Measurements from ENCODE around the gene ANK2. TPM values are rescaled to one million over a fixed set of nuclear protein-coding genes. Genes with fewer than 3 reads are reported as not detected.

Gene ANK2
- total RNA-seq, 1 experiment from 2014 or later, result 5.6 TPM

DNA sequence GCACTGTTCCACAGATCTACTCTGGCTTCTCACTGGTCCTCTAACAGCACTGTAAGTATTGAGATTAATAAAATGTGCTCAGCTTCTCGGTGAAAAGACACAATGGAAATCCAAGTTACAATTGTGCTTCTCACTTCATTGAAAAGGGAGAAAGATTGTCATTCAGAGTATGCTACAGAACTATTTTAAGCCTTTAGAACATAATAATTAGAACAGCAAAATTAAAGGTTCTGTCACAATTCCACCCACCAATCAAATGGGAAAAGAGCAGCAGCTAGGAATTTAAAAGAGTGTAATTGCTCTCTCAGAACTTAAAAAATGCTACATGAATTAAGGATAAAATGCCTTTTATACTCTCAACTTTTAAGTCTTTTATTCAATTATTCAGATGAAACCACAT, 329.4 kb downstream of the ANK2 start:
- no TSS peak for BruUV-seq (replicated peaks)
- DNase-seq (ENCODE audit: low read depth, low spot score), result no peak
- Histone ChIP-seq H3K9me3 (ENCODE audit: control insufficient read depth in 1 of 2, insufficient read depth in 1 of 2, low read depth in 1 of 2, low read length in 2 of 2) (no peaks in the 10 kb centered on the region), H3K4me3 (replicated peaks in 1 of 2; ENCODE audit: low read depth in 1 of 2, low read length in 2 of 2) (no peak overlapping the region), H3K9ac (ENCODE audit: low read length) (no peak overlapping the region), H3K4me1 (ENCODE audit: control insufficient read depth in 1 of 2, insufficient read depth in 2 of 2, low read length in 2 of 2) (peaks cover 0 to 14% of the 10 kb centered on the region in 2 experiments; a peak in 2 of 4 replicates), H3K27me3 (ENCODE audit: insufficient read depth, low read length) (no peaks in the 10 kb centered on the region), H3K79me2 (ENCODE audit: insufficient read depth, low read length) (no peaks in the 10 kb centered on the region), H4K20me1 (ENCODE audit: insufficient read depth) (no peaks in the 10 kb centered on the region), H3K27ac (ENCODE audit: low read depth, low read length) (no peak overlapping the region), H3K4me2 (ENCODE audit: low read length) (no peak overlapping the region), H2AFZ (ENCODE audit: low read depth, low read length, poor library complexity, severe bottlenecking) (no peak overlapping the region), H3K36me3 (ENCODE audit: control insufficient read depth in 1 of 2, insufficient read depth in 2 of 2, low read length in 2 of 2) (no peaks in the 10 kb centered on the region), H3K9me2 (ENCODE audit: insufficient read depth) (no peaks in the 10 kb centered on the region)
- ChIA-PET RAD21 (ENCODE audit: low non-redundant PET in 1 of 2, low total read pairs in 2 of 2, uncharacterized antibody in 2 of 2, unreplicated experiment in 2 of 2) (no interaction called here), POLR2A (interaction anchor here (1.0 kb wide), 1 partner anchor 8 kb away, joined by 3 read pairs; no protein-coding TSS in a partner anchor), CTCF (no interaction called here)
- ATAC-seq, result no peak
- intact Hi-C loops (cut with micrococcal nuclease), result no loop called here
- no peak for TF ChIP-seq YY1 (IDR thresholded peaks at IDR 0.05; ENCODE audit: extremely low read depth, insufficient replicate concordance, low read depth, low read length)
- no peak for TF ChIP-seq EZH2 (IDR thresholded peaks at IDR 0.05)
- no peak for TF ChIP-seq ZFX (IDR thresholded peaks at IDR 0.05)

GRCh38 chr4:113382704-113383103, 333.3 kb downstream of the ANK2 start:
- no peaks in the 10 kb centered on the region for H4K20me1 ChIP-seq (ENCODE audit: insufficient read depth)
- no peaks in the 10 kb centered on the region for H3K79me2 ChIP-seq (ENCODE audit: insufficient read depth, low read length)
- no peak overlapping the region for H3K27ac ChIP-seq (ENCODE audit: low read depth, low read length)
- no peak for DNase-seq (ENCODE audit: low read depth, low spot score)
- H3K9me3 ChIP-seq (ENCODE audit: control insufficient read depth in 1 of 2, insufficient read depth in 1 of 2, low read depth in 1 of 2, low read length in 2 of 2), result no peaks in the 10 kb centered on the region
- no peak for ATAC-seq
- ChIA-PET CTCF (no interaction called here), RAD21 (ENCODE audit: low non-redundant PET in 1 of 2, low total read pairs in 2 of 2, uncharacterized antibody in 2 of 2, unreplicated experiment in 2 of 2) (no interaction called here), POLR2A (no interaction called here)
- no peaks in the 10 kb centered on the region for H3K36me3 ChIP-seq (ENCODE audit: control insufficient read depth in 1 of 2, insufficient read depth in 2 of 2, low read length in 2 of 2)
- no peak overlapping the region; the same call in 1 of the 2 replicates for H3K4me2 ChIP-seq (ENCODE audit: low read length)
- TF ChIP-seq, protein P1, sequence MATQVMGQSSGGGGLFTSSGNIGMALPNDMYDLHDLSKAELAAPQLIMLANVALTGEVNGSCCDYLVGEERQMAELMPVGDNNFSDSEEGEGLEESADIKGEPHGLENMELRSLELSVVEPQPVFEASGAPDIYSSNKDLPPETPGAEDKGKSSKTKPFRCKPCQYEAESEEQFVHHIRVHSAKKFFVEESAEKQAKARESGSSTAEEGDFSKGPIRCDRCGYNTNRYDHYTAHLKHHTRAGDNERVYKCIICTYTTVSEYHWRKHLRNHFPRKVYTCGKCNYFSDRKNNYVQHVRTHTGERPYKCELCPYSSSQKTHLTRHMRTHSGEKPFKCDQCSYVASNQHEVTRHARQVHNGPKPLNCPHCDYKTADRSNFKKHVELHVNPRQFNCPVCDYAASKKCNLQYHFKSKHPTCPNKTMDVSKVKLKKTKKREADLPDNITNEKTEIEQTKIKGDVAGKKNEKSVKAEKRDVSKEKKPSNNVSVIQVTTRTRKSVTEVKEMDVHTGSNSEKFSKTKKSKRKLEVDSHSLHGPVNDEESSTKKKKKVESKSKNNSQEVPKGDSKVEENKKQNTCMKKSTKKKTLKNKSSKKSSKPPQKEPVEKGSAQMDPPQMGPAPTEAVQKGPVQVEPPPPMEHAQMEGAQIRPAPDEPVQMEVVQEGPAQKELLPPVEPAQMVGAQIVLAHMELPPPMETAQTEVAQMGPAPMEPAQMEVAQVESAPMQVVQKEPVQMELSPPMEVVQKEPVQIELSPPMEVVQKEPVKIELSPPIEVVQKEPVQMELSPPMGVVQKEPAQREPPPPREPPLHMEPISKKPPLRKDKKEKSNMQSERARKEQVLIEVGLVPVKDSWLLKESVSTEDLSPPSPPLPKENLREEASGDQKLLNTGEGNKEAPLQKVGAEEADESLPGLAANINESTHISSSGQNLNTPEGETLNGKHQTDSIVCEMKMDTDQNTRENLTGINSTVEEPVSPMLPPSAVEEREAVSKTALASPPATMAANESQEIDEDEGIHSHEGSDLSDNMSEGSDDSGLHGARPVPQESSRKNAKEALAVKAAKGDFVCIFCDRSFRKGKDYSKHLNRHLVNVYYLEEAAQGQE (IDR thresholded peaks at IDR 0.05; ENCODE audit: low read depth), result no peak
- TF ChIP-seq EZH2 (IDR thresholded peaks at IDR 0.05), result no peak
- H3K4me3 ChIP-seq (replicated peaks in 1 of 2; ENCODE audit: low read depth in 1 of 2, low read length in 2 of 2), result no peak overlapping the region
- no peak overlapping the region for H2AFZ ChIP-seq (ENCODE audit: low read depth, low read length, poor library complexity, severe bottlenecking)
- no TSS peak for BruUV-seq (replicated peaks)
- H3K4me1 ChIP-seq (ENCODE audit: control insufficient read depth in 1 of 2, insufficient read depth in 2 of 2, low read length in 2 of 2), result peaks cover 9 to 35% of the 10 kb centered on the region in 2 experiments
- no peaks in the 10 kb centered on the region for H3K9me2 ChIP-seq (ENCODE audit: insufficient read depth)
- H3K27me3 ChIP-seq (ENCODE audit: insufficient read depth, low read length), result no peaks in the 10 kb centered on the region
- intact Hi-C loops (cut with micrococcal nuclease), result loop anchor here (10.0 kb wide), 1 partner anchor 278 kb away; no protein-coding TSS in a partner anchor
- H3K9ac ChIP-seq (ENCODE audit: low read length), result no peak overlapping the region
